GM21367 (cell line): ENCODE measurements around the gene MT1E.

ENCODE experiments used
- ATAC-seq: cut with Tn5 transposase; IDR thresholded peaks from one replicate; pipeline ENCODE4 v1.9.1; 2021; ENCODE audit not compliant: unreplicated experiment

Gene MT1E

GRCh38 chr16:56625943-56626654 lies 518 bp downstream of the MT1E start:
- ATAC-seq: no peak

DNA sequence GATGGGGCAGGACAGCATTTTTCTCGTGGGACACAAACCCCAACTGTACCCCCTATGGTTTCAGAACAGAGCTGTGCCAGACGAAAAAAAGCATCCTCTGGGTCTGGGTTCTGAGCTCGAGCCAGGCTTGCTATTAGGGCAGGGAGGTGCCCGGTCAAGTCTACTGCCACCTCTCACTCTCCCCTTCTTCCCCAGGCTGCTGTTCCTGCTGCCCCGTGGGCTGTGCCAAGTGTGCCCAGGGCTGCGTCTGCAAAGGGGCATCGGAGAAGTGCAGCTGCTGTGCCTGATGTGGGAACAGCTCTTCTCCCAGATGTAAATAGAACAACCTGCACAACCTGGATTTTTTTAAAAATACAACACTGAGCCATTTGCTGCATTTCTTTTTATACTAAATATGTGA lies 1.1 kb downstream of the MT1E start:
- no peak for ATAC-seq

DNA sequence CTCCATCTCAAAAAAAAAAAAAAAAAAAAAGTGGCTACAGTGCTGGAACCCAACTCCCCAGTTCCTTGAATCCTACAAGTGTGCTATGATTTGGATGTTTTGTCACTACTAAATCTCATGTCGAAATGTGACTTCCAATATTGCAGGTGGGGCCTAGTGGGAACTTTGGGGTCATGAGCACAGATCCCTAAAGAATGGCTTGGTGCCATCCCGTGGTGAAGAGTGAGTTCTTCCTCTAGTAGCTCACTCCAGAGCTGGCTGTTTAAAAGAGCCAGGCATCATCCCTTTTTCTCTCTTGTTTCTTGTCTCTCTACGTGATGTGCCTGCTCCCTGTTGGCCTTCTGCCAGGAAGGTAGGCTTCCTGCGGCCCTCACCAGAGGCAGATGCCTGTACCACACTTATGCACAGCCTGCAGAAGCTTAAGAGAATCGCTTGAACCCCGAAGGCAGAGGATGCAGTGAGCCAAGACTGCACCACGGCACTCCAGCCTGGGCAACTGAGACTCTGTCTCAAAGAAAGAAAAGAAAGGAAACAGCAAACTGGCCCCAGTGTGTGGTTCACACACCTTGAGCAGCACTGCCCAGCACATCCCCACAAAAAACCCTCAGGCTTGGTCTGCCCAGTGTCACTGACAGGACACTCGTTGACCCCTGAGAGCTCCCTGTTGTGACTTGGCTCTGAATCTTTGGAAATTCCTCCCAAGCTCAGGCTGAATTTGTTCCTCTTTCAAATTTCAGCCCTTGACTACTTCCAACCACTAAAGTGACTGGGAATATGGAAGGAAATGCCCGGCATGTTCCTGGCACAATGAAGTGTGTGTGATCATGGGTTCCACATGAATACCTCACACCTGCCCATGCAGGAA lies 3.1 kb downstream of the MT1E start:
- no peak for ATAC-seq

GRCh38 chr16:56629531-56629930 lies 4.0 kb downstream of the MT1E start:
- ATAC-seq: no peak

DNA sequence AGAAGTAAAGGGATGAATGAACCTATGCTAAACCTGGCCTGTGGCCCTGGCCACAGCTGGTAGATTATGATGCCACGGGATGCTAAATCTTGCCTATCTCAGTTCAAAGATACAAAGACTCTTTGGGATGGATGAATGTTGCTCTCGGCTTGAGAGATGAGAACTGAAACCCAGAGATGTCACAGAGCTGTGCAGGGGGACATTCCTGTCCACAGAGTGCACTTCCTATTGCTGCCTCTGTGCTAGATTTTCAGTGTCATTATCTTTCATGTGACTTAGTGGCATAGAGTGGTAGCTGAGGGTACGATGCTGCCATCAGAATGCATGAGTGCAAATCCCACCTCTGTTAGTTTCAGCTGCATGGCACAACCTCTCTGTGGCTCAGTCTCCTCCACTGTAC lies 4.6 kb downstream of the MT1E start:
- ATAC-seq: peak; percentile 84

GRCh38 chr16:56631197-56631596 lies 5.6 kb downstream of the MT1E start:
- ATAC-seq: no peak

DNA sequence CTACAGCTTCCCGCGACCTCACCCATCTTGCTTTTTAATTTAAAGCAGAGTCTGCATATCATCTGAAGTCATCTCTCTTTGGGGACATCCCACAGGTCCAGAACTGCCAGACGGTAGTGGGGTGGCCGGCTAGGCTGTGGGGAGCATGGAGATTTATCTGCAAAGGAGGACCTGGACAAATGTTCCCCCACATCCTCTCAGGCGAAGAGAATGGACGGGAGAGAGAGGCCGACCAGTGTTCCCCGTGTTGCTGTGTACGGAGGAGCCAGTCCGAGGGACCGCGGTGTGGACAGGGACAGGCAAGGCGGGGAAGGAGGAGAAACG lies 6.2 kb downstream of the MT1E start:
- no peak for ATAC-seq

- no peak for ATAC-seq
These were observed 6.7 kb downstream of the MT1E start, which contains the start of gene MT1M for GRCh38 chr16:56632156-56632847. Gene MT1M (plus strand): TSS chr16:56632659. CDS start chr16:56632732, 73 bp downstream.

DNA sequence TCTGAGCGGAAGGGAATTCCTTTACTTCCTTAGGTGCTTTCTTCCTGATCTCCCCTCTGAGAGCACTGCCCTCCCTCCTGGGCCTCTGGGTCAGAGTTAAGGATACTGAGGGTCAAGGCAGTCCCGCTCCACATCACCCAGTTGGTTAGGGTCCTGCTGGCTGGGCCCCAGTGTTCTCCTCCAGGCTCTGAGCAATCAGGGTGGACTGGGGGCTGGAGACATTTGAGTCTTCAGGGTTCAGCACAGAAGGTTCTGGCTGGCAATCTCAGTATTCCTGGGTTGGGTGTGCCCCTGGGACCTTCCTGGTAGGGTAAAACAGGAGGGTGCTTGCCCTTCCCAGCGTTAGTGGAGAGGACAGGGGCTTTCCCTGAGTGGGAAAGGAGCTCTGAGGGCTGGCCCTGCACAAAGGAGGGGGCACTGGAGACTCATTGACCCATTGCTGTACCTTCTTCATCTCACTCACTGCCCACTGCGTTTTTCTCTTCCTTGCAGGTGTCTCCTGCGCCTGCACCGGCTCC lies 7.3 kb downstream of the MT1E start:
- ATAC-seq: no peak

- no peak for ATAC-seq
These were observed 8.0 kb downstream of the MT1E start for GRCh38 chr16:56633535-56633934.

DNA sequence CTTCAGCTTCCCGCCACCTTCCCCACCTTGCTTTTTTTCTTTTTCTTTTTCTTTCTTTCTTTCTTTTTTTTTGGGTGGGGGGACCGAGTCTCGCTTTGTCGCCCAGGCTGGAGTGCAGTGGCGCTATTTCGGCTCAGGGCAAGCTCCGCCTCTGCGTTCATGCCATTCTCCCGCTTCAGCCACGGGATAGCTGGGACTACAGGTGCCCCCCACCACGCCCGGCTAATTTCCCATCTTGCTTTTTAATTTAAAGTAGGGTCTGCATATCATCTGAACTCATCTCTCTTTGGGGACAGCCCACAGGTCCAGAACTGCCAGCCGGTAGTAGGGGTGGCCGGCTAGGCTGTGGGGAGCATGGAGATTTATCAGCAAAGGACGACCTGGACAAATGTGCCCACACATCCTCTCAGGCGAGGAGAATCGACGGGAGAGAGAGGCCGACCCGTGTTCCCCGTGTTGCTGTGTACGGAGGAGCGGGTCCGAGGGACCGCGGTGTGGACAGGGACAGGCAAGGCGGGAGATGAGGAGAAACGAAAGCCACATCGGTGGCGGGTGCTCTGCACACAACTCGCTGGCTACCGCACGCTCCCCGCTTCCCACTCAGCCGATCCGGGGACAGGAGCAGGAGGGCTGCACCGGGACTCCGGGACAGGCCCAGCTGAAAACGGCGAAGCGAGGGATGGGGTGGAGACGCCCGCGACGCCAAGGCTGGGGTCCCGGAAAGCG lies 9.3 kb downstream of the MT1E start:
- ATAC-seq: no peak

- no peak for ATAC-seq
These were observed 9.9 kb downstream of the MT1E start for GRCh38 chr16:56635441-56635967.

DNA sequence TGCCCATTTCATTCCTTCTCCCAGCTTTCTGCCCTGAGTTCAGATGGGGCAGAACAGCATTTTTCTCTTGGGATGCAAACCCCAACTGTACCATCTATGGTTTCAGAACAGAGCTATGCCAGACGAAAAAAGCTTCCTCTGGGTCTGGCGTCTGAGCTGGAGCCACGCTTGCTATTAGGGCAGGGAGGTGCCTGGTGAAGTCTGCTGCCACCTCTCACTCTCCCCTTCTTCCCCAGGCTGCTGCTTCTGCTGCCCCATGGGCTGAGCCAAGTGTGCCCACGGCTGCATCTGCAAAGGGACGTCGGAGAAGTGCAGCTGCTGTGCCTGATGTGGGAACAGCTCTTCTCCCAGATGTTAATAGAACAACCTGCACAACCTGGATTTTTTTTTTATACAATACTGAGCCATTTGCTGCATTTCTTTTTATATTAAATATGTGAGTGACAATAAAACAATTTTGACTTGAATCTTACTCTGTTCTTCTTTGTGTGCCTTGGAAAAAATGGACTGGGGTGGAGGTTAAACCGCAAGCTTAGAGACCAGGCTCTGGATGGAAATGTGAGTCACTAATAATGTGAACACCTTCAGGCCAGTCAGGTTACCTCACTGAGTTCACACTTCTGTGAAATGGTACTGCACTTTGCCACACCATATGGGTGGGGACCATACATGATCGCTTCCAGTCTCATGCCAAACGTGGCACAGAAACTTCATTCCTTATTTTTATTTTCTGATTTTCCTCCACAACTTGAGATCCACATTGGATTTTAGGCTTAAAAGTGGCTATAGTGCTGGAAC lies 11.2 kb downstream of the MT1E start:
- ATAC-seq: no peak

- no peak for ATAC-seq
These were observed 12.5 kb downstream of the MT1E start, which contains the start of gene MT1A for GRCh38 chr16:56637814-56638750. Gene MT1A (plus strand): TSS chr16:56638666. CDS start chr16:56638739, 73 bp downstream.

- no peak for ATAC-seq
These were observed 13.5 kb downstream of the MT1E start for GRCh38 chr16:56639045-56639444.

- no peak for ATAC-seq
These were observed 14.5 kb downstream of the MT1E start for GRCh38 chr16:56640076-56640475.

GRCh38 chr16:56641166-56641565 lies 15.6 kb downstream of the MT1E start:
- ATAC-seq: no peak

DNA sequence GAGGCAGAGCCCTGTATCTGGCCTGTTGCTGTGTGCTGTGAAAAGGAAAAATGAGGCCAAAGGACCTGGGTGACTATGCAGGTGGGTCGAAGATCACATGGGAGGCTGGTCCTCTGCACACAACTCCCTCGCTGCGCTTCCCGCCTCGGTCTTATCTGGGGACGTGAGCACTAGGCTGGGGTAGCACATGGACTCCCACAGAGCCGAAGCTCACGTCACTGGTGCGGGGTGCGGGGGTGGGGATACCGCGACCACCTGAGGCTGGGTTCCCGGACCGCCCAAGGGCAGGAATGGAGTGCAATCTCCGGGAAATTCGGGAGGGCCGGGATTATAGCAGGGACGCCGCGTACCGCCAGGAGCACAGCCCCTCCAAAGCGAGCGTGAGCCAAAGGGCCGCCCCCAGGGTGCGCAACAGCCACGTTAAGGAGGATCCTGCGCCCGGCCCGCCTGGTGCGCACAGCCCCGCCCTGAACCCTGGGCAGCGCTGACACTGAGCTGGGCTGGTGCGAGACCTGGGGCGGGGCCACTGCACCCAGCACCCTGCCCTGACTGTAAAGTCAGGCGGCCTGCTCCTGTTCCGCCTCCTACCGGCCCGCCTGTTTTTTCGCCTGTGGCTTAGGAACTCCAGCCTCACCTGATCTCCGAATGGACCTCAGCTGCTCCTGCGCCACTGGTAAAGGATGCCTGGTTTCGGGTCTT lies 17.6 kb downstream of the MT1E start:
- peak; percentile 75 for ATAC-seq
